HepG2 (cell line): Measurements from ENCODE around the gene TSKU. TPM values are rescaled to one million over a fixed set of nuclear protein-coding genes. Genes with fewer than 3 reads are reported as not detected.

ENCODE experiments used
- ATAC-seq: fragments of 200-7000 bp; cut with Tn5 transposase; 3 replicates; pipeline ENCODE4 v1.9.1; 2020; ENCODE audit warnings: mild to moderate bottlenecking, moderate library complexity
- BruUV-seq: library from RNA; stranded (reverse); fragments of 400-500 nt; replicated peaks from 2 replicates; lab custom pipeline; 2021; lab: Mats Ljungman, UMichigan
- CTCF ChIA-PET: fragments of 300-600 bp; formaldehyde crosslinking; extraction: SDS; loops from one replicate; lab custom pipeline; 2021; ENCODE audit warnings: low total read pairs, inconsistent platforms, low intra/inter-chr PET ratio; lab: Yijun Ruan, JAX
- POLR2A ChIA-PET: fragments of 350-600 bp; sonication (Branson Sonifier 250); formaldehyde crosslinking; loops from one replicate; lab custom pipeline; 2020; ENCODE audit warnings: antibody characterized with exemption, inconsistent platforms; lab: Yijun Ruan, JAX
- DNase-seq: peaks from one replicate; pipeline ENCODE4 v3.0.0-alpha.2; 2015; ENCODE audit warnings: low spot score
- FAIRE-seq: peaks from 3 replicates; lab custom pipeline; 2011; peaks lifted over from hg19 to GRCh38; lab: Jason Lieb, UNC
- H2AFZ ChIP-seq: one replicate; pipeline ENCODE4 v1.6.1; 2011; ENCODE audit warnings: low read length, inconsistent platforms
- H3K27ac ChIP-seq: fragments of 300-600 bp; 3 replicates; pipeline ENCODE4 v1.8.0; 2011; ENCODE audit warnings: mixed run types, mild to moderate bottlenecking, mixed read lengths, low read length, inconsistent platforms; ENCODE audit not compliant: insufficient read depth; ENCODE audit errors: extremely low read length
- H3K27me3 ChIP-seq, 2 experiments: fragments of 200-600 bp in 1 of 2; 2 replicates in 1 of 2; 3 replicates in 1 of 2; pipeline versions ENCODE4 v1.6.0 to v1.8.0; 2011; ENCODE audit warnings: low read length in 2 of 2, mild to moderate bottlenecking in 2 of 2, moderate library complexity in 2 of 2, inconsistent platforms in 1 of 2; ENCODE audit not compliant: insufficient read depth in 2 of 2, control insufficient read depth in 1 of 2
- H3K36me3 ChIP-seq, 2 experiments: fragments of 200-600 bp in 1 of 2; replicated peaks in 1 of 2; 2 replicates in 1 of 2; 3 replicates in 1 of 2; pipeline versions ENCODE4 v1.5.1 to v1.8.0; 2011; ENCODE audit warnings: low read length in 2 of 2, inconsistent platforms in 1 of 2; ENCODE audit not compliant: insufficient read depth in 2 of 2, control insufficient read depth in 1 of 2
- H3K4me1 ChIP-seq: 2 replicates; pipeline ENCODE4 v1.5.1; 2012; ENCODE audit warnings: low read length, inconsistent platforms; ENCODE audit not compliant: insufficient read depth
- H3K4me2 ChIP-seq: 2 replicates; pipeline ENCODE4 v1.6.0; 2011; ENCODE audit warnings: low read depth, low read length, inconsistent platforms
- H3K4me3 ChIP-seq, 3 experiments: fragments of 200-600 bp in 1 of 3; sonication (generic), shearing (Covaris generic) in 1 of 3; replicated peaks in 1 of 3; 2 replicates each; pipeline ENCODE4 v1.5.1; 2011 to 2016; ENCODE audit warnings: low read length in 3 of 3, inconsistent platforms in 2 of 3, low read depth in 2 of 3, mild to moderate bottlenecking in 2 of 3, control low read depth in 1 of 3, mixed read lengths in 1 of 3; ENCODE audit not compliant: insufficient read depth in 1 of 3
- H3K79me2 ChIP-seq: one replicate; pipeline ENCODE4 v1.6.1; 2011; ENCODE audit warnings: low read length, inconsistent platforms; ENCODE audit not compliant: insufficient read depth
- H3K9ac ChIP-seq: 2 replicates; pipeline ENCODE4 v1.6.0; 2011; ENCODE audit warnings: mild to moderate bottlenecking, low read depth, low read length, inconsistent platforms; ENCODE audit not compliant: insufficient read depth
- H3K9me3 ChIP-seq: 2 replicates; pipeline ENCODE4 v1.5.1; 2012; ENCODE audit warnings: mild to moderate bottlenecking, low read length
- H4K20me1 ChIP-seq: 2 replicates; pipeline ENCODE4 v1.6.0; 2011; ENCODE audit warnings: inconsistent platforms, mild to moderate bottlenecking, low read length, moderate library complexity; ENCODE audit not compliant: insufficient read depth
- KDM1A ChIP-seq: IDR thresholded peaks from 2 replicates; pipeline ENCODE4 v1.6.1; 2016; ENCODE audit warnings: missing compliant biosample characterization
- KMT2B ChIP-seq: IDR thresholded peaks from 2 replicates; pipeline ENCODE4 v1.6.1; 2016; ENCODE audit warnings: missing genetic modification reagents, missing compliant biosample characterization
- MYC ChIP-seq: sonication (generic); formaldehyde crosslinking; IDR thresholded peaks from 2 replicates; pipeline ENCODE4 v1.9.0; 2021; ENCODE audit warnings: missing genetic modification reagents, borderline replicate concordance
- RBM22 ChIP-seq: fragments of 200-400 bp; formaldehyde crosslinking; optimal IDR thresholded peaks from 2 replicates; pipeline ENCODE3; 2017; ENCODE audit warnings: mild to moderate bottlenecking, low read length, moderate library complexity
- ZNF652 ChIP-seq: IDR thresholded peaks from 2 replicates; pipeline ENCODE4 v1.6.1; 2016; ENCODE audit warnings: low read depth, borderline replicate concordance
- WGBS: methylation state at CpG from one replicate; pipeline ENCODE4 v1.1.6; 2017; ENCODE audit warnings: low lambda C conversion rate; 5-methylcytosine and 5-hydroxymethylcytosine counted together
- in situ Hi-C: cut with HindIII; loops from 2 replicates; pipeline ENCODE4 v1.10.0; 2017; ENCODE audit warnings: low pct_unique_long_range_greater_than_20kb; ENCODE audit not compliant: extremely low pct_ligation_motif_present
- intact Hi-C: fragments of 100-400 bp; cut with micrococcal nuclease; formaldehyde crosslinking; loops from one replicate; pipeline ENCODE4 v1.10.0; 2022; ENCODE audit not compliant: unreplicated experiment
- polyA plus RNA-seq, 8 experiments: library from polyadenylated mRNA; depleted of rRNA in 3 of 8; stranded (reverse) in 7 of 8; unstranded in 1 of 8; fragments of >200 nt; fragmentation: Illumina TruSeq in 4 of 8; extraction: Trizol in 4 of 8; gene quantifications; 2 replicates each; pipeline versions ENCODE4 v1.2.1 to v1.2.3, GENCODE V29; 2011 to 2016; ENCODE audit warnings: low read depth in 4 of 8, missing spikeins in 1 of 8, mixed read lengths in 1 of 8; ENCODE audit not compliant: insufficient read depth in 1 of 8
- total RNA-seq, 5 experiments: library from RNA; depleted of rRNA; stranded (reverse); fragments of >200 nt; fragmentation: Illumina TruSeq; extraction: Trizol; gene quantifications; 2 replicates each; pipeline ENCODE4 v1.2.3, GENCODE V29; 2016; ENCODE audit warnings: low read depth in 1 of 5

The TSKU gene
- total and polyA plus RNA-seq, 2 of the 13 experiments (the other 11 are each of a cell fraction or from before 2014, with no cell fraction given) = 20.3 to 21.4 TPM

DNA sequence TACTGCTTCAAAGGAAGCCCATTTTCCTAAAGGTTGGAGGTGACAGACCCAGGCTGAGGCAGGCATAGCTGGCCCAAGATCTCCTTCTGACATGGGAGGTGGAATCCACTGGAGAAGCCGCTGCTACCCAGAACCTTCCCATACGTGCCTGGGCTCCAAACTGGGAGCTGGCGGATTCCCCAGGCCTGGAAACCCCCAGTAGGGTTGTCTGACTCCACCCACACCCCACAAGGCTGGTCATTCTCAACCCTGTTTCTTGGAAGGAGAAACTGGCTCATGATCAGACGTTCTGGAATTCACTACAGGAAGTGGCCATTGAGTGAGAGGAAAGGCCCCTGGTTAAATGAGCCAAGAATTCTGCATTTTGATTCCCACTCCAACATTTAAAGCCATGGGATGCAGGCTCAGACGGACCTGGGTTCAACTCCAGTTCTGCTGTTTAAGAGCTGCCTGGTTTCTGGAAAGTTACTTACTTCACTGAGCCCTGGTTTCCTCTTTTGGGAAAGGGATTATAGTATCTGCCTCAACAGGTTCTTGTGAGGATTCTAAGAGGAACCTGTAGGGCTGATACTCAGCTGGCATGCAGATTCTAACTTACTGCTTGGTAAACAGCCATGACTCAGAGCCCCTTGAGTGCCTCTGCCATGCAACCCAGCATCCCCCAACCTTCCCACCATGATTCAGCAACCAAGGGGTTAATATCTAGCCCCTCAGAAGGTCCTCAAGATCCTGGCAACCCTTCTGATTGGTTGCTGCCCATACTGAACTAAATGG, 19.4 kb upstream of the TSKU start:
- intact Hi-C loops = no loop called here
- ATAC-seq (no peak), DNase-seq (no peak)
- no peak overlapping the region for H3K4me2 ChIP-seq
- H3K9ac ChIP-seq = no peak overlapping the region
- H3K79me2 ChIP-seq = no peaks in the 10 kb centered on the region
- H3K27ac ChIP-seq = no peak overlapping the region
- no peaks in the 10 kb centered on the region for H3K27me3 ChIP-seq
- H2AFZ ChIP-seq = no peak overlapping the region
- H3K36me3 ChIP-seq = no peaks in the 10 kb centered on the region
- TF ChIP-seq RBM22 (no peak), ZNF652 (CRISPR knock-in tag) (peak; percentile 47; the same call in 1 of the 2 replicates)
- TF ChIP-seq, all 625 proteins: peak for 1
- no TSS peak for BruUV-seq
- WGBS = 100% methylated on average over 2 of the region's 5 CpGs
- in situ Hi-C loops = no loop called here
- no peak overlapping the region for H3K4me3 ChIP-seq
- H3K4me1 ChIP-seq = peaks cover 44% of the 10 kb centered on the region
- H4K20me1 ChIP-seq = no peaks in the 10 kb centered on the region
- no peak for FAIRE-seq
- POLR2A ChIA-PET = interaction anchor here (1.2 kb wide), 1 partner anchor 34 kb away, joined by 3 read pairs; no protein-coding TSS in a partner anchor
- no peaks in the 10 kb centered on the region for H3K9me3 ChIP-seq
- CTCF ChIA-PET = no interaction called here

DNA sequence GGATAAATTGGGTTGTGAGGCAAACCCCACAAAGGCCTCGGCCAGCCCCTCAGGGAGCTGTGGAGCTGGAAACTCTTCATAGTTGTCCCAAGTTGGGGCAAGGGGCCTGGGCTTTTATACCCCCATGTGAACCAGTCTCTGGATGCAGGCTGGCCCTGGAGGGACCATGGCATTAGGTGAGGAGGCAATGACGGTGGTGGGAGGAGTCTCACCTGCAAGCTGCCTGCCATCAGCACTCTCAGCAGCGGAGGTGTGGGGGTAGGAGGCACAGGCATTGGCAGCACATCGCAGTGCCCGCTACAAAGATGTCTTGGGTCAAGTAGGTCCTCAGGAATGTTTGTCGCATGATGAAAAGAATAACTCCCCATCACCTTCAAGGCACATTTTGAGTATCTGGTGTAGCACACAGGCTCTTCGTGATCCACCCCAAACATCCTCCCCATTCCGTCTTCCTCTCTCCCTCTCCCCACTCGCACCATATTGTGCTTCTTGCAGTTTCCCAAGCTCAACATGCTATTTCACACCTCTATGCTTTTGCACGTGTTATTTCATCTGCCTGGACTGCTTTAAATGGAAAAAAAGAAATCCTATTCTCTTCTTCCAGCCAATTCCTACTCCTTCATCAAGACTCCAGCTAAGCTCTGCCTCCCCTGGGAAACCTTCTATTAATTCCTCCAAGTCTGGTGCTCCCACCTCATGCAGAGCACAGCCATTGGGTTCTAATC, 18.1 kb upstream of the TSKU start:
- H2AFZ ChIP-seq = no peak overlapping the region
- H3K36me3 ChIP-seq = no peaks in the 10 kb centered on the region
- no peak overlapping the region for H3K4me3 ChIP-seq
- H3K4me1 ChIP-seq = peaks cover 57% of the 10 kb centered on the region
- no TSS peak for BruUV-seq
- no peak for TF ChIP-seq MYC (CRISPR knock-in tag)
- no peak for TF ChIP-seq KDM1A (CRISPR knock-in tag)
- TF ChIP-seq KMT2B = no peak
- FAIRE-seq (no peak), ATAC-seq (no peak), DNase-seq (no peak)
- POLR2A ChIA-PET = interaction anchor here (0.9 to 3.1 kb wide), 4 partner anchors 16 to 33 kb away, joined by 3 to 13 read pairs (median 5); no protein-coding TSS in a partner anchor
- no peak overlapping the region for H3K4me2 ChIP-seq
- no peak overlapping the region for H3K27ac ChIP-seq
- intact Hi-C loops (no loop called here), in situ Hi-C loops (no loop called here)
- no peaks in the 10 kb centered on the region for H4K20me1 ChIP-seq
- H3K9ac ChIP-seq = no peak overlapping the region
- no peaks in the 10 kb centered on the region for H3K27me3 ChIP-seq
- H3K9me3 ChIP-seq = no peaks in the 10 kb centered on the region
- no peaks in the 10 kb centered on the region for H3K79me2 ChIP-seq
- 91% methylated on average over 10 of the region's 10 CpGs for WGBS
- CTCF ChIA-PET = no interaction called here
